Duodenal mucosa (tissue), 2 donors: ENCODE data around the gene KCNC4.

Source experiments
- H3K27ac ChIP-seq: one replicate; pipeline ENCODE4 v1.7.0; 2013; ENCODE audit warnings: low read depth, low read length
- H3K27me3 ChIP-seq, 2 donors: one replicate each; pipeline ENCODE4 v1.7.0; 2013; ENCODE audit warnings: low read length in 2 of 2, control low read depth in 1 of 2; ENCODE audit not compliant: insufficient read depth in 2 of 2, control insufficient read depth in 1 of 2
- H3K36me3 ChIP-seq, 2 donors: one replicate each; pipeline ENCODE4 v1.7.0; 2013; ENCODE audit warnings: low read length in 2 of 2, control low read depth in 1 of 2; ENCODE audit not compliant: insufficient read depth in 2 of 2, control insufficient read depth in 1 of 2
- H3K4me1 ChIP-seq, 2 donors: one replicate each; pipeline ENCODE4 v1.7.0; 2013; ENCODE audit warnings: low read length in 2 of 2, control low read depth in 1 of 2; ENCODE audit not compliant: insufficient read depth in 2 of 2, control insufficient read depth in 1 of 2
- H3K4me3 ChIP-seq, 2 donors: one replicate each; pipeline ENCODE4 v1.7.0; 2013; ENCODE audit warnings: low read length in 2 of 2, low read depth in 1 of 2
- H3K9ac ChIP-seq, 2 donors: one replicate each; pipeline ENCODE4 v1.7.0; 2013; ENCODE audit warnings: low read length in 2 of 2, low read depth in 1 of 2
- H3K9me3 ChIP-seq, 2 donors: one replicate each; pipeline ENCODE4 v1.7.0; 2013; ENCODE audit warnings: low read length in 2 of 2, control low read depth in 1 of 2; ENCODE audit not compliant: control insufficient read depth in 1 of 2

KCNC4 gene

GRCh38 chr1:110209715-110210603 is at the start of gene KCNC4:
Gene KCNC4 (plus strand): TSS chr1:110210314. CDS start chr1:110211500, 1,186 bp downstream.
- Histone ChIP-seq H3K9ac (peak within 1 kb of the TSS; percentile 68 to 69), H3K27ac (peak within 1 kb of the TSS; percentile 60), H3K4me3 (peak within 1 kb of the TSS; percentile 72 to 81), H3K9me3 (no peaks in the 10 kb centered on the region), H3K27me3 (peaks cover 3 to 4% of the 10 kb centered on the region in 2 donors), H3K36me3 (no peaks in the 10 kb centered on the region), H3K4me1 (peaks cover 8 to 19% of the 10 kb centered on the region in 2 donors)

- H3K27ac ChIP-seq, result no peak overlapping the region
Observed at GRCh38 chr1:110160538-110161100, 49.5 kb upstream of the KCNC4 start.

DNA sequence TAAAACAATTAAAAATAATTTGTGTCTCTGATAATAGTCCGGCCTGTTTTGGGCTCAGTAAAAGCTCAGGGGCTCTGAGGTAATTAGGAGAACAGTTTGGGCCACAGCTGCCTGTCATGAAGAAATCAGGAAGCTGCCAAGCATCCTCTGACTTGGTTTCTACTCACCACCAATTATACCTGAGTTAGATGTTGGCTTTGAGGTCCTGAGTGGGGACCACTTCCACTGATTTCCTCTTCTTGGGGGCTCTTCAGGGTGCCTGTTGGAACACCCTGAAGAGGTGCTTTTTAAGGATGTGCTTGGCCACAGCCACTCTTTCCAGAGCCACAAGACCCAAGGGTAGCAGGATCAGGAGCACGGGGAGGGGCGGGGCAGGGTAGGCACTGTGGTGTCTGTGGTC is 48.9 kb upstream of the KCNC4 start:
- Histone ChIP-seq H3K9me3 (no peaks in the 10 kb centered on the region), H3K27ac (no peak overlapping the region), H3K27me3 (peaks cover 4 to 9% of the 10 kb centered on the region in 2 donors), H3K36me3 (no peaks in the 10 kb centered on the region), H3K9ac (no peak overlapping the region), H3K4me3 (no peak overlapping the region), H3K4me1 (no peaks in the 10 kb centered on the region)

More at GRCh38 chr1:110160538-110161100, 49.5 kb upstream of the KCNC4 start:
- no peak overlapping the region for H3K4me3 ChIP-seq
- H3K9me3 ChIP-seq, result no peaks in the 10 kb centered on the region
- peaks cover 4 to 9% of the 10 kb centered on the region in 2 donors for H3K27me3 ChIP-seq
- no peaks in the 10 kb centered on the region for H3K4me1 ChIP-seq
- no peak overlapping the region for H3K9ac ChIP-seq
- H3K36me3 ChIP-seq, result no peaks in the 10 kb centered on the region

- Histone ChIP-seq H3K9me3 (no peaks in the 10 kb centered on the region), H3K4me1 (no peaks in the 10 kb centered on the region), H3K27ac (no peak overlapping the region), H3K4me3 (no peak overlapping the region), H3K9ac (no peak overlapping the region), H3K27me3 (peaks cover 4 to 9% of the 10 kb centered on the region in 2 donors), H3K36me3 (no peaks in the 10 kb centered on the region)
Observed at GRCh38 chr1:110161849-110162248, 48.3 kb upstream of the KCNC4 start.

DNA sequence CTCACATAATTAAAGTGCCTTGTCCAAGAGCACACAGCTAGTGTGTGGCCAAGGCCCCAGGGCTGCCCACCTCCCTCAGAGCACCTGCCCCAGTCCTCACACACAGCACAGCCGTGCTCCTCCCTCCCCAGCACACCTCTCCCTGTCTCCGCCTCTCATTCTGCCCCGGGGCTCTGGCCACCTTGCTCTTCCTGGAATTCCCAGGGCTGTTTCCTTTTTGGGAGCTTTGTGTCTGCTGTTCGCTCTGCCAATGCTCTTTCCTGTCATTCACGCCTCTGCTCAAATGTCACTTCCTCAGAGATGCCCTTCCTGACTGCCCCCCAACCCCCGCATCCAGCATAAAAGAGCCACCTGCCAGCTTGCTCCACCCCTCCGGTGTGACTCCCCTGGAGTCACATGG is 46.5 kb upstream of the KCNC4 start:
- Histone ChIP-seq H3K9me3 (no peaks in the 10 kb centered on the region), H3K9ac (no peak overlapping the region), H3K27ac (no peak overlapping the region), H3K4me1 (no peaks in the 10 kb centered on the region), H3K27me3 (peaks cover 0 to 9% of the 10 kb centered on the region in 2 donors), H3K36me3 (no peaks in the 10 kb centered on the region), H3K4me3 (no peak overlapping the region)

DNA sequence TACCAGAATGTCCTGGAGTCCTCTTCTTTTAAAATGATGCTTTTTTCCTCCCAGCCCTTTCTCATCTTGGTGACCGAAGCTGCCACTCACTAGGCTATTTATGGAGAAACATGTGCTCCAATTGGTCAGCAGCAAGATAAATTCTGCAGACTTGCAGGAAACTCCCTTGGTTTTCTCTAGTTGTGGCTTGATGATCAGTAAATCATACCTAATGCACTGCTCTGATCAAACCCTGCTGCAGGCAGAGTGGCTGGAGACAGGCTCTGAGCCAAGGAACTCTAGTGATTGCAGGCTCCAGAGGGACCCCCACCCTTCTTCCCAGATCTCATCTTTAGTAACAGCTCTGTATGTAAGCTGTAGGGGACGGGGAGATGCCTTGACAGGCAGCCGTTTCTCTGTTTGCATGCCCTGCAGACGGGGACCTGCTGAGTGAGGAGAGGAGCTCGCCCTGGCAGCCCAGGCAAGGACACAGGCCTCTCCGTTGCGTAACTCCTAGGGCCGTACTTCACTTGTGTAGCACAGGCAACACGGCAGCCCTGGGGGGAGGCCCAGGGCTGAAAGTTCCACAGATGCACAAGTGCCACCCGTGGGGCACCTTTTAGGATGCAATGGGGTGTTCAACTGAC is 45.3 kb upstream of the KCNC4 start:
- Histone ChIP-seq H3K27ac (no peak overlapping the region), H3K36me3 (no peaks in the 10 kb centered on the region), H3K27me3 (peaks cover 0 to 4% of the 10 kb centered on the region in 2 donors), H3K9ac (no peak overlapping the region), H3K4me3 (no peak overlapping the region), H3K9me3 (no peaks in the 10 kb centered on the region), H3K4me1 (no peaks in the 10 kb centered on the region)

- peaks cover 0 to 4% of the 10 kb centered on the region in 2 donors for H3K27me3 ChIP-seq
- no peaks in the 10 kb centered on the region for H3K4me1 ChIP-seq
- no peaks in the 10 kb centered on the region for H3K9me3 ChIP-seq
- no peaks in the 10 kb centered on the region for H3K36me3 ChIP-seq
- H3K4me3 ChIP-seq, result no peak overlapping the region
- no peak overlapping the region for H3K27ac ChIP-seq
- no peak overlapping the region for H3K9ac ChIP-seq
Observed at GRCh38 chr1:110165761-110166231, 44.3 kb upstream of the KCNC4 start.

GRCh38 chr1:110166861-110167260 is 43.3 kb upstream of the KCNC4 start:
- Histone ChIP-seq H3K4me1 (no peaks in the 10 kb centered on the region), H3K27ac (no peak overlapping the region), H3K36me3 (no peaks in the 10 kb centered on the region), H3K27me3 (peaks cover 0 to 4% of the 10 kb centered on the region in 2 donors), H3K9ac (no peak overlapping the region), H3K4me3 (no peak overlapping the region), H3K9me3 (no peaks in the 10 kb centered on the region)

DNA sequence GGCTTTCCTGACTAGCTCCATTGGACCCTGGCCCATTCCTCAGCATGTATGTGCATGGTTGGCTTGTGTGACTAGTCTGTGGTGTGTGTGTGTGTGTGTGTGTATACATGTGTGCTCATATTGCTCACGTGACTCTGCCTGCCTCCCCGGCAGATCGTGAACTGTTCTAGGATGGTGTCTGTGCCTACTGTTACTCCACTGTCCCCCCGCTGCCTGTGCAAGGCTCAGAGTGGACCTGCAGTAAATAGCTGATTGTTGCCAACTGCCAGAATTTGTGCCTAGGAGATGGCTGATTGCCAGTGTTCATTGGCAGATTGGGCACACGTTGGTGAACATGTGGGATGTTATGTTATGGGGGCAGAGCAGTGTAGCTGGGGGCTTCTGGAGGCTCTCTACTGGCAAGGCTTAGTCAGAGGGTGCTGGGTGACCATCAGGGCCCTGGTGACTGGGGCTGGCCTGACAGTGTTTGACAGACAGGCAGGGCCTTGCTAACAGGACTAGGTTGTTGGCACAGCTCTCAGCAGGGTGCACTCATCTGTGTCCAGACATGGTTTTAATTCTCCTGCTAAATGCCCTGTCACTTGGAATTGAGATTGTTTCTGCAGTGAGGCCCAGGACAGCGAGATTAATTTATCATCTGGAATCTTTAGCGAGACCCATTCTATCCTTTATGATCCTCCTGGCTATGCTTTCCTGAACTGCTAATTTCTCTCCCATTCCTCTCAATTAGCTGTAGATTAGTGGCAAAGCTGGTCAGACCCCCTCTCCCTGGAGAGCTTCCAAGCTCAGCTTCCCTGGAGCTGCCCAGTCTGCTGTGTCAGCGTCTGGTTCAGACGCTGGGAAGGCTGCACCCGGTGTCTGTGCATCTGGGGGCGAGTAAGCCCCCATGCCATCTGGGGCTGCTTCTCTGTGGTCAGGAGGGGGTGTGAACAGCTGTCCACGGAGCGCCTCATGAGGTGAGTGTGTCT is 39.1 kb upstream of the KCNC4 start:
- Histone ChIP-seq H3K9me3 (no peaks in the 10 kb centered on the region), H3K4me1 (no peaks in the 10 kb centered on the region), H3K36me3 (no peaks in the 10 kb centered on the region), H3K27me3 (peaks cover 0 to 3% of the 10 kb centered on the region in 2 donors), H3K27ac (no peak overlapping the region), H3K9ac (no peak overlapping the region), H3K4me3 (no peak overlapping the region)
